HG02759 (cell line): ENCODE measurements around the gene ECEL1.

Experiments used
- ATAC-seq: cut with Tn5 transposase; IDR thresholded peaks from one replicate; pipeline ENCODE4 v1.9.1; 2021; ENCODE audit warnings: mild to moderate bottlenecking, moderate library complexity; ENCODE audit not compliant: unreplicated experiment

Gene ECEL1

DNA sequence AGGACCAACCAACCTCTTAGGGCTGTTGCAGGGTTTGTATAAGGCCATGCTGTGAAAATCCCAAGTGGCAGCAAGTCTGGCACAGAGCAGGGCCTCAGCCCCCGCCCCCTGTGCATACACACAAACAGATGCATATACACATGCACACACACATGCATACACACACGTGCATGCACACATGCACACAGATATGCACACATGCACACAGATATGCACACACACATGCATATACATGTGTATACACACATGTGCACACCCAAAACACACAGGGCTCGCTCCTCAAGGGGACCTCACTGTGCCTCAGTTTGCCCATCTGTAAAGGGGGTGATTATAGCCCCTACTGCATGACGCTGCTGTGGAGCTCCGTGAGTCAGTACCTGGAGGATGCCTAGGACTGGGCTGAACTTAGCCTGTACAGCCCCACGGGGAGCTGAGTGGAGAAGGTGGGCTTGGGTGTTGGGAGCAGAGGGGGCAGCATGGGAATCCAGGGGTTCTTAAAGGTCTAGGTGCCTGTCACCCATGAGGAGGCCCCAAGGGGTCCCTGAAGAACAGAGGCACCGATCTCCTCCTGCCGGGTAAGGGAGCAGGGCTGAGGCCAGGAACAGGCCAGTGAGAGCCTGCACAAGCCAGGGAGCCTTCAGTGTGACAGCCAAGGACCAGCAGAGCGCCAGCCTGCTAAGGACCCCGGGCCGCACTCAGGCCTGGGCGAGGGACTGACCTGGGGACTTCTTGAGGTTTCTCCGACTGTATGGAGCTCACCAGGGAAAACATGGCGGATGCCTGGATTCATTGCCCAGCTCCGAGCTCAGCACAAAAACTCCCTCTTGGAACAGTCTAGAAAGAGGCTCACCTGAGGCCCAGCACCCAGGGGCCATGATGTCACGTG is 55.7 kb downstream of the ECEL1 start:
- no peak for ATAC-seq
